Measurements from ENCODE around the gene AGBL1. TPM values are rescaled to one million over a fixed set of nuclear protein-coding genes. Genes with fewer than 3 reads are reported as not detected.
A peak's percentile ranks its signal among the peaks of the same experiment; 100 is the strongest.

The AGBL1 gene
- total RNA-seq, 1 donor from 2014 or later = 5.5 TPM

DNA sequence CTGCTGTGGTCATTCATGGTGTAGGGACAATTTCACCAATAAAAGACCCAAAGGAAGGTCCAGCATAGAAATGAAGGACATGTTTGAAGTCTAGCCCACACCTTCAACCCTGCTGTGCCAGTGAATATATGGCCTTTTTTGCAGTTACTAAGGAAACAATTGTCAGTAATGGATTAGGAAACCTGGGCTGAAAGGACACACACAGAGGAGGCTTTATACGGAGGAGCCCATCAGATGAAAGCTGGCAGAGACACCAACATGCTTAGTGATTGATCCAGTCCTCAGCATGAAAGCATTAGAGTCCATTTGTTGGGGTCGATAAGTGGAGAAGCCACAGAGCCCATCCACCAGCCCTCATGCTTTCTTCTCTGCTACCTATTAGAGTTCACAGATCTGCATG is 584.3 kb downstream of the AGBL1 start:
- no peak overlapping the region for H2AFZ ChIP-seq (replicated peaks)
- no peak overlapping the region for H3K9ac ChIP-seq
- peaks cover 3% of the 10 kb centered on the region for H4K20me1 ChIP-seq (ENCODE audit: low read depth)
- H3K27me3 ChIP-seq = peaks cover 19% of the 10 kb centered on the region
- H3K36me3 ChIP-seq = no peaks in the 10 kb centered on the region
- no peak overlapping the region for H3K27ac ChIP-seq
- H3K4me2 ChIP-seq = peak overlapping the region; percentile 52
- Mint-ChIP-seq H3K9me3 (no peaks in the 10 kb centered on the region), H3K27ac (no peak overlapping the region), H3K27me3 (ENCODE audit: insufficient read depth, low read depth) (peaks cover 2% of the 10 kb centered on the region), H3K36me3 (no peaks in the 10 kb centered on the region), H3K4me3 (no peak overlapping the region), H3K4me1 (peaks cover 45% of the 10 kb centered on the region)
- peaks cover 10% of the 10 kb centered on the region for H3K4me1 ChIP-seq
- DNase-seq (ENCODE audit: low spot score) = peak; percentile 49
- H3K9me3 ChIP-seq (ENCODE audit: low read depth) = no peaks in the 10 kb centered on the region
- H3F3A ChIP-seq (ENCODE audit: low read depth) = no peaks in the 10 kb centered on the region
- H3K4me3 ChIP-seq = no peak overlapping the region
- no peaks in the 10 kb centered on the region for H3K79me2 ChIP-seq (ENCODE audit: low read depth)
- no peak for TF ChIP-seq CTCF (IDR thresholded peaks at IDR 0.05)
- TF ChIP-seq EZH2phosphoT487 (IDR thresholded peaks at IDR 0.05) = peak; percentile 89
- TF ChIP-seq EZH2 (IDR thresholded peaks at IDR 0.05) = no peak

GRCh38 chr15:86664581-86664980 is 584.9 kb downstream of the AGBL1 start:
- no peak for DNase-seq (ENCODE audit: low spot score)
- Histone ChIP-seq H3K4me2 (peak overlapping the region; percentile 52), H4K20me1 (ENCODE audit: low read depth) (peaks cover 3% of the 10 kb centered on the region), H3K79me2 (ENCODE audit: low read depth) (no peaks in the 10 kb centered on the region), H3F3A (ENCODE audit: low read depth) (no peaks in the 10 kb centered on the region), H2AFZ (replicated peaks) (no peak overlapping the region), H3K36me3 (no peaks in the 10 kb centered on the region), H3K4me3 (no peak overlapping the region), H3K9me3 (ENCODE audit: low read depth) (no peaks in the 10 kb centered on the region), H3K9ac (no peak overlapping the region), H3K4me1 (peaks cover 10% of the 10 kb centered on the region), H3K27me3 (peaks cover 19% of the 10 kb centered on the region), H3K27ac (no peak overlapping the region)
- no peak overlapping the region for H3K27ac Mint-ChIP-seq
- peaks cover 2% of the 10 kb centered on the region for H3K9me3 Mint-ChIP-seq
- peaks cover 2% of the 10 kb centered on the region for H3K27me3 Mint-ChIP-seq (ENCODE audit: insufficient read depth, low read depth)
- H3K4me1 Mint-ChIP-seq = peaks cover 40% of the 10 kb centered on the region
- H3K4me3 Mint-ChIP-seq = no peak overlapping the region
- no peaks in the 10 kb centered on the region for H3K36me3 Mint-ChIP-seq
- no peak for TF ChIP-seq EZH2 (IDR thresholded peaks at IDR 0.05)
- no peak for TF ChIP-seq EZH2phosphoT487 (IDR thresholded peaks at IDR 0.05)
- no peak for TF ChIP-seq CTCF (IDR thresholded peaks at IDR 0.05)

DNA sequence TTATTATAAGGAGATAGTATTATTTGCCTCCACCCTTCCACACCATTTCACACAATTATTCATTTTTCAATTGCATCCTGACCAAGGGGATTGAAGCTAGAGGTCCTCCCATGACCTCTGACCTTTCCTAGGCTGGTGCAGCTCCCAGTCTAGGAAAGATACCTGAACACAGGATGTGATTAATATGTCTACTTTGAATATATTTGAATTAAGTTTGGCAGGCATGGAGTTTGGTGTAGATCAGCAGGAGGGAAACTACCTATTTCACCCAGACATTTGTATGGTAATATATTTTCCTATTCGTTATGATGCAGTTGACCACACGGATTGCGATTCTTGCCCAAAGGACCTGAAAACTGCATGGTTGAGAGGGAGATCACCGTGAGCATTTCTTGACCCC is 596.3 kb downstream of the AGBL1 start:
- no peaks in the 10 kb centered on the region for H3K36me3 ChIP-seq
- DNase-seq (ENCODE audit: low spot score) = no peak
- H3K9ac ChIP-seq = no peak overlapping the region
- no peak overlapping the region for H2AFZ ChIP-seq (replicated peaks)
- no peak overlapping the region for H3K4me3 Mint-ChIP-seq
- no peak overlapping the region for H3K27ac ChIP-seq
- H3F3A ChIP-seq (ENCODE audit: low read depth) = peaks cover 25% of the 10 kb centered on the region
- H3K79me2 ChIP-seq (ENCODE audit: low read depth) = no peaks in the 10 kb centered on the region
- no peaks in the 10 kb centered on the region for H3K9me3 Mint-ChIP-seq
- TF ChIP-seq EZH2 (IDR thresholded peaks at IDR 0.05) (no peak), EZH2phosphoT487 (IDR thresholded peaks at IDR 0.05) (no peak), CTCF (IDR thresholded peaks at IDR 0.05) (no peak)
- H3K4me2 ChIP-seq = no peak overlapping the region
- H3K27me3 Mint-ChIP-seq (ENCODE audit: insufficient read depth, low read depth) = peaks cover 4% of the 10 kb centered on the region
- no peaks in the 10 kb centered on the region for H3K9me3 ChIP-seq (ENCODE audit: low read depth)
- H4K20me1 ChIP-seq (ENCODE audit: low read depth) = no peaks in the 10 kb centered on the region
- H3K27ac Mint-ChIP-seq = no peak overlapping the region
- peaks cover 19% of the 10 kb centered on the region for H3K4me1 Mint-ChIP-seq
- no peak overlapping the region for H3K4me3 ChIP-seq
- H3K27me3 ChIP-seq = no peaks in the 10 kb centered on the region
- no peaks in the 10 kb centered on the region for H3K36me3 Mint-ChIP-seq
- H3K4me1 ChIP-seq = peaks cover 26% of the 10 kb centered on the region

Data from neural progenitor cell (in vitro differentiated cells).